Panc1 (cell line): ENCODE data around the gene FTSJ1.

Experiments used
- CTCF ChIP-seq: fragments of 450-650 bp; IDR thresholded peaks from 2 replicates; pipeline ENCODE4 v1.5.1; 2017; ENCODE audit warnings: mild to moderate bottlenecking
- POLR2AphosphoS5 ChIP-seq: IDR thresholded peaks from 2 replicates; pipeline ENCODE4 v1.6.1; 2012; ENCODE audit warnings: mild to moderate bottlenecking, low read depth, low read length, moderate library complexity
- SIN3A ChIP-seq: IDR thresholded peaks from 2 replicates; pipeline ENCODE4 v1.6.1; 2012; ENCODE audit warnings: low read depth, mild to moderate bottlenecking, low read length, moderate library complexity, borderline replicate concordance; ENCODE audit not compliant: insufficient read depth
- TCF7L2 ChIP-seq: IDR thresholded peaks from 2 replicates; pipeline ENCODE4 v1.6.1; 2011; ENCODE audit warnings: mild to moderate bottlenecking, low read depth, low read length, inconsistent platforms
- TF ChIP-seq, protein P1 (sequence below), 2 experiments: IDR thresholded peaks; 2 replicates each; pipeline ENCODE4 v1.6.1; 2011 to 2012; ENCODE audit warnings: low read depth in 2 of 2, control low read depth in 1 of 2, low read length in 1 of 2, mild to moderate bottlenecking in 1 of 2, moderate library complexity in 1 of 2; ENCODE audit not compliant: insufficient read depth in 1 of 2

GRCh38 chrX:48487362-48487798, 11.4 kb downstream of the FTSJ1 start:
- TF ChIP-seq CTCF (no peak), SIN3A (no peak), POLR2AphosphoS5 (no peak), TCF7L2 (no peak)
- TF ChIP-seq, protein P1, sequence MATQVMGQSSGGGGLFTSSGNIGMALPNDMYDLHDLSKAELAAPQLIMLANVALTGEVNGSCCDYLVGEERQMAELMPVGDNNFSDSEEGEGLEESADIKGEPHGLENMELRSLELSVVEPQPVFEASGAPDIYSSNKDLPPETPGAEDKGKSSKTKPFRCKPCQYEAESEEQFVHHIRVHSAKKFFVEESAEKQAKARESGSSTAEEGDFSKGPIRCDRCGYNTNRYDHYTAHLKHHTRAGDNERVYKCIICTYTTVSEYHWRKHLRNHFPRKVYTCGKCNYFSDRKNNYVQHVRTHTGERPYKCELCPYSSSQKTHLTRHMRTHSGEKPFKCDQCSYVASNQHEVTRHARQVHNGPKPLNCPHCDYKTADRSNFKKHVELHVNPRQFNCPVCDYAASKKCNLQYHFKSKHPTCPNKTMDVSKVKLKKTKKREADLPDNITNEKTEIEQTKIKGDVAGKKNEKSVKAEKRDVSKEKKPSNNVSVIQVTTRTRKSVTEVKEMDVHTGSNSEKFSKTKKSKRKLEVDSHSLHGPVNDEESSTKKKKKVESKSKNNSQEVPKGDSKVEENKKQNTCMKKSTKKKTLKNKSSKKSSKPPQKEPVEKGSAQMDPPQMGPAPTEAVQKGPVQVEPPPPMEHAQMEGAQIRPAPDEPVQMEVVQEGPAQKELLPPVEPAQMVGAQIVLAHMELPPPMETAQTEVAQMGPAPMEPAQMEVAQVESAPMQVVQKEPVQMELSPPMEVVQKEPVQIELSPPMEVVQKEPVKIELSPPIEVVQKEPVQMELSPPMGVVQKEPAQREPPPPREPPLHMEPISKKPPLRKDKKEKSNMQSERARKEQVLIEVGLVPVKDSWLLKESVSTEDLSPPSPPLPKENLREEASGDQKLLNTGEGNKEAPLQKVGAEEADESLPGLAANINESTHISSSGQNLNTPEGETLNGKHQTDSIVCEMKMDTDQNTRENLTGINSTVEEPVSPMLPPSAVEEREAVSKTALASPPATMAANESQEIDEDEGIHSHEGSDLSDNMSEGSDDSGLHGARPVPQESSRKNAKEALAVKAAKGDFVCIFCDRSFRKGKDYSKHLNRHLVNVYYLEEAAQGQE (IDR thresholded peaks at IDR 0.05; ENCODE audit: insufficient read depth in 1 of 2, low read depth in 2 of 2, low read length in 1 of 2), result no peak
